IPS DF 19.7 (cell line): Measurements from ENCODE around the gene PKN1.

Experiments used
- DNase-seq: peaks from one replicate; pipeline ENCODE4 v3.0.0-alpha.2; 2013; ENCODE audit warnings: low read depth, low spot score

Gene PKN1

DNA sequence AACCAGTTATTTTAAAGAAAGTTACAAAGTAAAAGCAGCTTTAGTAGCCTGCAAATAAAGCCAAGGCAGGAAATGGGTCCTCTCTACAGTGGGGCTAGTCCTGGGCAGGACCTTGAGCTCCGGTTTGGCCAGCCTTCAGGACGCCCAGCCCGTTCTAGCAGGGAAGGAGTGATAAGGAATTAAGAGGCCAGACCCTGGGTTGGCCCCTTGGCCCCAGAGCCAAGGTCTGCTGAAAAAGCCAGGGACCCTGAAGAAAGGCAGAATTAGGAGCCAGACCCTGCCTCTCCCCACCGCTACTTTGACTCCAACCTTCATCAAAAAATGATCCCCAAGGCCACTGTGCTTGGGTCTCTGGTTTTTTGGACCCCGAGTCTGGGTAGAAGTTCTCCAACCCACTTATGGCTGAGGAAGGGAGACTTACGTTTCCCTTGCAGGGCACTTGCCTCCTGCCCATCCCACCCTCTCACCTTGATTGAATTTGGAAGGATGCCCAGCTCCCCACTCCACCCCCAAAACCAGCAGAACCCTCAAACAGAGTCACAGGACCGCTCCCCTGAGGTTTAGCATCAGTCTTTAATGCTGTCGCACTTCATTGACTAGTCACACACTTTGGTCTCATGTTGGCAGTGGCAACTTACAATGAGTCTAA lies 81.2 kb downstream of the PKN1 start:
- no peak for DNase-seq

DNA sequence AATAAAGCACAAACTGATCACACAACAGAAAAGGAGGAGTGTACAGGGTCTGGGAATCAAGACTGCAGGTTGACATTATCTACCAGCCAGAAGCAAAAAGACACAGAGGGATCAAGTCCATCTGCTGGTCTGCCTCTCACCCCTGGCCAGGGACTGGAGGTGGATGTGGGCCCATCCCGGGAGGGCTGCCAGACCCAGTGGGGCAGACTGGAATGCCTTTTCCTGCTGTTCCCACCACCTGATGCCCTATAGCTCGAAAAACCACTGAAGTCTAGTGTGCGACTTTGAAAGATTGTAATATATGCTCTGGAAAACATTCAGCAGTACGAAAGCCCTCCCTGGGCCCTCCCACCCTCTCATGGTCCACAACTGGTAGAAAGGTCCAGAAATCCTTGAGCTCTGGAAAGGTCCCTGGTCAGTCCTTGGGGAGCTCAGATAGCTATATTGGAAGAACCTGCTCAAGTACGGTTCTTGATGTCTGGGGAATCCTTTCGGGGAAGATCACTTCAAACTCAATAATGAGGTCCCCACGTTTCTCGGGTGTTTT lies 82.5 kb downstream of the PKN1 start:
- no peak for DNase-seq

DNA sequence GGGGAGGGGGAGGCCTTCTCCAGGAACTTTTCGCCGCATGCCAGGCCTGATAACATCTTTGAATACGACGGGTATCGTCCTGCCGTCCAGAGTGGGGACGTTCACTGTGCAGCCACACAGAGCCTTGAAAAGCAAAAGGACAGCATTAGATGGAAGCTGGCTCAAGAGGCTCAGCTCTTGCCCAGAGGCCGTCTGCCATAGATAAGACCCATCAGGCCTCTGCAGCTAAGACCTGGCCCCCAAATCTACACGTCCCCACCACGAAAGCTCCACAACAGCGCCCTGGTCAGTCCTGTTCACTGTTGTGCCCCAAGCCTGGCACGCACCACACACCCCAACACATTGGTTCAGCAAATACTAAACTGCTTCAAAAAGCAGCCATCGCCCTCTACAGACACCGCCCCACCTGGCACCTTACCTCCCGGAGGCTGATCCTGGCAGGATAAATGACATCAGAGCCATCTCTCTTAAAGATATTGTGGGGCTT lies 83.0 kb downstream of the PKN1 start:
- DNase-seq: no peak

DNA sequence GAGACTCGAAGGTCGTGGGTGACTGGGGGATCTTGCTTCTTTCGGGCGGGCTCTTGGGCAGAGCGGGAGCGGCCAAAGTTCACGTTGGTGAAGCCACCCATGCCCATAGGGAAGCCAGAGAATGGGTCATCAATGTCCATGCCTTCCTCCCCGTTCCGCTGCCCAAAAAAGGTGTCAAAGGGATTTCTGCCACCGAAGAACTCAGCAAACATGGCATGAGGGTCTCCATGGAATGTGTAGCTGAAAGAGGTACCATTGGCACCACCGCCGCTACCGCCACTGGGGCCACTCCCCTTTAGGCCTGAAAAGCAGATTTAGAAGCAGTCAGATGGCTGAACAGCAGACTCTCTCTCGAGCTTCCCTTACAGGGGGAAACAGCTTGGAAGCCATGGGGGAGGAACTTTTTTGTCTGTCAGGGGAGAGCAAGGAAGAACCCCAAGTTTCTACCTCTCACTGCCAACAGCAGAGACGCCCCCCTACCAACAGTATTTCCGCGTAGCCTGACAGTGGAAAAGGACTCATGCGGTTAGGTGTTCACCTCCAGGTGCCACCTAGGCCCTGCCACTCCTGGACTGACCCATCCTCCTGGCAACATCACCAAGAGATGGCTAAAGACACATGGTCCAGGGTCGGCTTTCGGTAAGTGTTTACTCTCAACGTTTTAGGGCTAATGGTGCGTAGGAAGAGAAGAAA lies 83.8 kb downstream of the PKN1 start:
- no peak for DNase-seq

DNA sequence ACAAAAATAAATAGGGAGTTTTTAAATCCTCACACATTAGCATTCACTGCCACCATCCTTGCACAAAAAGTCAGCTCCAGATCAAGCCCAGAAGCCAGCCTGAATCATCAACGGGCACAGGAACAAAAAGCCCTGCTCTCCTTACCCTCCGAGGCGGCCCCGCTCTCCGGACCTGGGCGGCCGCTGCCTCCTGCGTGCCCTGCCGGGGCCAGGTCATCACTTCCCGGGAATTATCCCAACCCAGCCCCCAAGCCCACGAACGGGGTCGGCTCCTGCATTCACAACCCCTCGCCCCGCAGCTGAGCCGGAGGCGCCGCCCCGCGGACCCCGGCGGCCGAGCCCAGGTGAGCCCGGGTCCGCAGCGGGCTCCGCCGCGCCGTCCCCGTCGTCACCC lies 84.3 kb downstream of the PKN1 start:
- no peak for DNase-seq

DNA sequence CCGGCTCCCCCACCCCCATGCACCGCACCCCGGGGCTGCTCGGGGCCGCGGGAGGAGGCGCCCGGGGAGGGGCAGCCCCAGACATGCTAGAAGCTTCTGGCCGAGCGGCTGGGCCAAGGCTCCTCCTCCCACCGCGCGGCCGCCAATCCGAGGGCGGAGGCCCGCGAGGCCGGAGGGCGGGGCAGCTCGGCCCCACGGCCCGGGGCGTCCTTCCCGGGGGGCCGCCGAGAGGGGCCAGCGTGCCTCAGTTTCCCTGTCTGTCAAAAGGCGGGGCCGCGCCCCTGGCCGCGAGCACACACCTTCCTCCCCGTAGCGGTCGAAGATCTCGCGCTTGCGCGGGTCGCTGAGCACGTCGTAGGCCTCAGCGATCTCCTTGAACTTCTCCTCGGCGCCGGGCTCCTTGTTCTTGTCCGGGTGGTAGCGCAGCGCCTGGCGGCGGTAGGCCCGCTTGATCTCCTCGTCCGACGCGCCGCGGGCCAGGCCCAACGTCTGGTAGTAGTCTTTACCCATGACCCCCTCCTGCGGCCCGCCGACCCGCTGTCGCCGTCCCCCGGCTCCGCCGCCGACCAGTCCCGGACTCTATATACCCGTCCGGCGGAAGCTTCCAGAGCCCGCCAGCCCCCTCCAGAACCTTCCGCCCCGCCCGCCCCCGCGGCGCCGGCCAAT lies 84.9 kb downstream of the PKN1 start, which contains the start of gene DNAJB1:
Gene DNAJB1 (minus strand): TSS at position 558 of the 666 bp plus-strand sequence. CDS start 48 bp downstream, at position 510.
- DNase-seq: no peak

DNA sequence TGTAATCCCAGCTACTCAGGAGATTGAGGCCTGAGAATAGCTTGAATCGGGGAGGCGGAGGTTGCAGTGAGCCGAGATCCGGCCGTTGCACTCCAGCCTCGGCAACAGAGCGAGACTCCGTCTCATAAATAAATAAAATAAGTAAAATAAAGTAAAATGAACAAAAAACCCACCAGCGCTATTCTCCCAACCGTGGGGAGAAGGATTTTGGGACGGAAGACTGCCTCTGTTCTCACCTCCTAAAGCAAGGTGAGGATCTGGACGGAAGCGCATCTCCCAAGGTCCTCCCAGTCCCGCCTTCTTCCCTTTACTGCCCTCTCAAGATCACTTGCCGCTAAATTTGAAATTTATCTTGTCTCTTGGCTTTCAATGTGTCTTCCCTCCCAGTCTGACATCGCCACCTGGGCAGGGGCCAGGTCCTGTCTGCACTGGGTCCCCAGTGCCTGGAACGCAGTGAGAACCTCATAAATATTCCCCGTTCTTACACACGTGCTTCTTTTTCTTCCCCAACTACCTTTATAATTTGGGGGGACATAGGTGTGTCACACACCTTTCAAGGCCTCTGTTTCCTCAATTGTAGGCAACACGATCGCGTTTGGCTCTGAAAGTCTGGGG lies 86.2 kb downstream of the PKN1 start:
- no peak for DNase-seq

DNA sequence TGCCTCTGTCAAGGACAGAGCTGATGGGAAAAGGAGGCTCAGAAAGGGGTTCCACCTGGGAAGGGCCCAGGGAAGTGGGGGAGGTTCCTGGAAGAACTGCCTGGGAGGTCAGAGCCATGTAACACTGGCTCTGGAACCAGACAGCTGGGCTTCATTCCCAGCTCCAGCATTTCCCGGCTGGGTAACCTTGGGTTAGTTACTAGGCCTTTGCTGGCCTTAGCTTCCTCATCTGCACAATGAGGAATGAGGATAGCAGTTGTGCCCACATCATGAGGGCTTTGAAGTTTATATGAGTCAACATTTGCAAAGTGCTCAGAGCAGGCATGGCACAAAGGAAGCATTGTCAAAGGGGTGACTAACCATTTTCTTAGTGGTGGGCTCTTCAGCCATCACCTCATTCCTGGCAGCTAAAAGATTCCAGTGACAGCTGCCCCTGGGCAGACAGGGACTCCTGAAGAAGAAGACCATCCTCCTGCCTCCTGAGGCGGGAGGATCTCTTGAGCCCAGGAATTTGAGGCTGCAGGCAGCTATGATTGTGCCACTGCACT lies 86.8 kb downstream of the PKN1 start:
- no peak for DNase-seq

DNA sequence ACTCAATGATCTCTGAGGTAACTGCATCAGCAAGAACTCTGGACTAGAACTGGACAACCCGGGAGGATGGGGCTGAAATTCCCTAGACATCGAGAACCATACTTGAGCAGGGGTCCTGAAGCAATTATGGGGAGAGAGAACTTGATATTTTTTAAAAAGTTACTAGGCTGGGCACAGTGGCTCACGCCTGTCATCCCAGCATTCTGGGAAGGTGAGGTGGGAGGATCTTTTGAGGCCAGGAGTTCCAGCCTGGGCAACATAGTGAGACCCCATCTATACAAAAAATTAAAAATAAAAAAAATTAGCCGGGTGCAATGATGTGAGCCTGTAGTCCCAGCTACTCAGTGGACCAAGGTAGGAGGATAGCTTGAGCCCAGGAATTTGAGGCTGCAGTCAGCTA lies 87.4 kb downstream of the PKN1 start:
- DNase-seq: no peak
